HepG2 (cell line): ENCODE measurements around the gene RBCK1. TPM values are rescaled to one million over a fixed set of nuclear protein-coding genes. Genes with fewer than 3 reads are reported as not detected.

Source experiments
- AGO2 ChIP-seq: fragments of 200-400 bp; formaldehyde crosslinking; optimal IDR thresholded peaks from 2 replicates; pipeline ENCODE3; 2017; ENCODE audit warnings: mild to moderate bottlenecking, low read depth, low read length, moderate library complexity
- DNMT1 ChIP-seq: sonication (generic); formaldehyde crosslinking; IDR thresholded peaks from 2 replicates; pipeline ENCODE4 v1.5.1; 2020; ENCODE audit warnings: mild to moderate bottlenecking, missing genetic modification reagents
- ETV6 ChIP-seq: sonication (generic); formaldehyde crosslinking; conservative IDR thresholded peaks from 2 replicates; pipeline ENCODE4 v1.4.0; 2020; ENCODE audit warnings: missing genetic modification reagents
- FLYWCH1 ChIP-seq: sonication (generic); formaldehyde crosslinking; IDR thresholded peaks from 2 replicates; pipeline ENCODE4 v1.8.1; 2023; ENCODE audit warnings: mild to moderate bottlenecking, missing genetic modification reagents
- GABPA ChIP-seq, 2 experiments: IDR thresholded peaks; 2 replicates each; pipeline ENCODE4 v1.6.1; 2011 to 2016; ENCODE audit warnings: low read depth in 2 of 2, low read length in 1 of 2, missing biosample characterization in 1 of 2, missing genetic modification characterization in 1 of 2
- HOXA7 ChIP-seq: sonication (generic); formaldehyde crosslinking; IDR thresholded peaks from 2 replicates; pipeline ENCODE4 v1.8.1; 2022; ENCODE audit warnings: mild to moderate bottlenecking, missing genetic modification reagents, moderate library complexity
- MAFF ChIP-seq: IDR thresholded peaks from 2 replicates; pipeline ENCODE4 v1.6.1; 2011; ENCODE audit warnings: low read depth, low read length, improper control_type of control experiment
- MBD4 ChIP-seq: IDR thresholded peaks from 2 replicates; pipeline ENCODE4 v1.6.1; 2012; ENCODE audit warnings: low read length, inconsistent platforms, borderline replicate concordance
- MEIS2 ChIP-seq: sonication (generic); formaldehyde crosslinking; IDR thresholded peaks from 2 replicates; pipeline ENCODE4 v1.9.0; 2021; ENCODE audit warnings: mild to moderate bottlenecking, missing genetic modification reagents
- MXD1 ChIP-seq: sonication (generic); formaldehyde crosslinking; IDR thresholded peaks from 2 replicates; pipeline ENCODE4 v1.4.0; 2020; ENCODE audit warnings: mild to moderate bottlenecking, missing genetic modification reagents
- PITX1 ChIP-seq: sonication (generic); formaldehyde crosslinking; IDR thresholded peaks from 2 replicates; pipeline ENCODE4 v1.5.1; 2020; ENCODE audit warnings: mild to moderate bottlenecking, missing genetic modification reagents
- REL ChIP-seq: sonication (generic); formaldehyde crosslinking; conservative IDR thresholded peaks from 2 replicates; pipeline ENCODE4 v1.8.0; 2022; ENCODE audit warnings: mild to moderate bottlenecking, missing genetic modification reagents, moderate library complexity
- SMAD1 ChIP-seq: sonication (generic); formaldehyde crosslinking; IDR thresholded peaks from 2 replicates; pipeline ENCODE4 v1.4.0; 2020; ENCODE audit warnings: missing genetic modification reagents, low read depth, mild to moderate bottlenecking, borderline replicate concordance
- SMYD3 ChIP-seq: sonication (generic); formaldehyde crosslinking; IDR thresholded peaks from 2 replicates; pipeline ENCODE4 v1.8.1; 2023; ENCODE audit warnings: mild to moderate bottlenecking, missing genetic modification reagents
- ZHX1 ChIP-seq: sonication (generic); formaldehyde crosslinking; IDR thresholded peaks from 2 replicates; pipeline ENCODE4 v1.8.1; 2022; ENCODE audit warnings: low read depth, mild to moderate bottlenecking, missing genetic modification reagents
- ZNF432 ChIP-seq: sonication (generic); formaldehyde crosslinking; IDR thresholded peaks from 2 replicates; pipeline ENCODE4 v1.5.0; 2020; ENCODE audit warnings: missing genetic modification reagents, mild to moderate bottlenecking, borderline replicate concordance
- polyA plus RNA-seq, 8 experiments: library from polyadenylated mRNA; depleted of rRNA in 3 of 8; stranded (reverse) in 7 of 8; unstranded in 1 of 8; fragments of >200 nt; fragmentation: Illumina TruSeq in 4 of 8; extraction: Trizol in 4 of 8; gene quantifications; 2 replicates each; pipeline versions ENCODE4 v1.2.1 to v1.2.3, GENCODE V29; 2011 to 2016; ENCODE audit warnings: low read depth in 4 of 8, missing spikeins in 1 of 8, mixed read lengths in 1 of 8; ENCODE audit not compliant: insufficient read depth in 1 of 8
- total RNA-seq, 5 experiments: library from RNA; depleted of rRNA; stranded (reverse); fragments of >200 nt; fragmentation: Illumina TruSeq; extraction: Trizol; gene quantifications; 2 replicates each; pipeline ENCODE4 v1.2.3, GENCODE V29; 2016; ENCODE audit warnings: low read depth in 1 of 5
- TF ChIP-seq, protein P1 (sequence below): sonication (generic); formaldehyde crosslinking; IDR thresholded peaks from 2 replicates; pipeline ENCODE4 v1.4.0; 2020; ENCODE audit warnings: mild to moderate bottlenecking, missing genetic modification reagents
- TF ChIP-seq, protein P2 (sequence below): sonication (generic); formaldehyde crosslinking; IDR thresholded peaks from 2 replicates; pipeline ENCODE4 v1.4.0; 2020; ENCODE audit warnings: mild to moderate bottlenecking, missing genetic modification reagents

RBCK1 gene
- total and polyA plus RNA-seq, 2 of the 13 experiments (the other 11 are each of a cell fraction or from before 2014, with no cell fraction given): 149 to 215 TPM

DNA sequence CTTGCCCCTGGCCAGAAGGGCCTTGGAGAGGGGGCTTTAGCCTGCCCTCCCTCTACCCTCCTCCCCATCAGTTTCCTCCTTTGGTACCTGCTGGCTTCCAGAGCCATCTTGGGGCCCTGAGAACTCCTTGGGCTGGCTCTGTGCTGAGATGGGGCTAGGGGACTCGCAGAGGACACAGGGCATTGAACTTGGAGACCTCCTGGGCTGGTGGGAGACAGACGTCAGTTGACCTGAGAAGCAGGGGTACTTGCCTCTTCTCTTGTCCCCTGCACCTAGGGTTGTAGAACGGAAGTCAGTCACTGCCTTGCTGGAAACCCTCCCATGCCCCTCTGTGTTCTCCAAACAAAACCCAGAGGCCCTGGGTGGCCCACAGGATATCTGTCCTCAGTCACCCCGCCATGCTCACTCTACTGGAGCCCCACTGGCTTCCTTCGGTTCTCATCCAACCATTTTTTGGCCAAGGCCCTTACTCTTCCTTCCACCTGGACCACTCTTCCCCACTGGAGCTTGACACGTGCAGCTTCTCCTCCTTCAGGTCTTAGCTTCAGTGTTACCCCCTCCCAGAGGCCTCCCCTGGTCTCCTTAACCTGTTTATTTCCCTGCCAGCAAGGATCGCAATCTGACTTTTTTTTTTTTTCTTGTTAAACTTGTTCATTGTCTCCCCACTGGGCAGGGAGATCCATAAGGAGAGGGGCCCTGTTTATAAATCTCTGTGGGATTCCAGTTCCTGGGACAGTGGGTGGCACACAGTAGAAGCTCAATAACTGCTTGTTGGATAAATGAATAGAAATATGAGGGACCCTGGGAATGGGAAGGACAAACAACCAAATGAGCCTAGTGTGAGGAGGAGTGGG lies 971 bp downstream of the RBCK1 start (continued):
- TF ChIP-seq, protein P1, sequence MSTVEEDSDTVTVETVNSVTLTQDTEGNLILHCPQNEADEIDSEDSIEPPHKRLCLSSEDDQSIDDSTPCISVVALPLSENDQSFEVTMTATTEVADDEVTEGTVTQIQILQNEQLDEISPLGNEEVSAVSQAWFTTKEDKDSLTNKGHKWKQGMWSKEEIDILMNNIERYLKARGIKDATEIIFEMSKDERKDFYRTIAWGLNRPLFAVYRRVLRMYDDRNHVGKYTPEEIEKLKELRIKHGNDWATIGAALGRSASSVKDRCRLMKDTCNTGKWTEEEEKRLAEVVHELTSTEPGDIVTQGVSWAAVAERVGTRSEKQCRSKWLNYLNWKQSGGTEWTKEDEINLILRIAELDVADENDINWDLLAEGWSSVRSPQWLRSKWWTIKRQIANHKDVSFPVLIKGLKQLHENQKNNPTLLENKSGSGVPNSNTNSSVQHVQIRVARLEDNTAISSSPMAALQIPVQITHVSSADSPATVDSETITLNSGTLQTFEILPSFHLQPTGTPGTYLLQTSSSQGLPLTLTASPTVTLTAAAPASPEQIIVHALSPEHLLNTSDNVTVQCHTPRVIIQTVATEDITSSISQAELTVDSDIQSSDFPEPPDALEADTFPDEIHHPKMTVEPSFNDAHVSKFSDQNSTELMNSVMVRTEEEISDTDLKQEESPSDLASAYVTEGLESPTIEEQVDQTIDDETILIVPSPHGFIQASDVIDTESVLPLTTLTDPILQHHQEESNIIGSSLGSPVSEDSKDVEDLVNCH (CRISPR knock-in tag): peak; percentile 9; the same call in 1 of the 2 replicates
- no peak for TF ChIP-seq REL (CRISPR knock-in tag)
- TF ChIP-seq SMYD3 (CRISPR knock-in tag): peak; percentile 68; the same call in 1 of the 2 replicates
- 0 out of 2 replicates have a peak, but pooled peaks have one; percentile 21 for TF ChIP-seq FLYWCH1 (CRISPR knock-in tag)
- TF ChIP-seq MBD4: no peak
- no peak for TF ChIP-seq ZNF432
- no peak; the same call in 1 of the 2 replicates for TF ChIP-seq SMAD1 (CRISPR knock-in tag)
- TF ChIP-seq ZHX1 (CRISPR knock-in tag): no peak
- peak; percentile 22; the same call in 1 of the 2 replicates for TF ChIP-seq DNMT1
- TF ChIP-seq HOXA7 (CRISPR knock-in tag): no peak
- no peak for TF ChIP-seq MAFF
- TF ChIP-seq ETV6 (CRISPR knock-in tag): no peak
- TF ChIP-seq AGO2: no peak
- TF ChIP-seq MEIS2 (CRISPR knock-in tag): no peak
- no peak for TF ChIP-seq MXD1 (CRISPR knock-in tag)
- TF ChIP-seq, protein P2, sequence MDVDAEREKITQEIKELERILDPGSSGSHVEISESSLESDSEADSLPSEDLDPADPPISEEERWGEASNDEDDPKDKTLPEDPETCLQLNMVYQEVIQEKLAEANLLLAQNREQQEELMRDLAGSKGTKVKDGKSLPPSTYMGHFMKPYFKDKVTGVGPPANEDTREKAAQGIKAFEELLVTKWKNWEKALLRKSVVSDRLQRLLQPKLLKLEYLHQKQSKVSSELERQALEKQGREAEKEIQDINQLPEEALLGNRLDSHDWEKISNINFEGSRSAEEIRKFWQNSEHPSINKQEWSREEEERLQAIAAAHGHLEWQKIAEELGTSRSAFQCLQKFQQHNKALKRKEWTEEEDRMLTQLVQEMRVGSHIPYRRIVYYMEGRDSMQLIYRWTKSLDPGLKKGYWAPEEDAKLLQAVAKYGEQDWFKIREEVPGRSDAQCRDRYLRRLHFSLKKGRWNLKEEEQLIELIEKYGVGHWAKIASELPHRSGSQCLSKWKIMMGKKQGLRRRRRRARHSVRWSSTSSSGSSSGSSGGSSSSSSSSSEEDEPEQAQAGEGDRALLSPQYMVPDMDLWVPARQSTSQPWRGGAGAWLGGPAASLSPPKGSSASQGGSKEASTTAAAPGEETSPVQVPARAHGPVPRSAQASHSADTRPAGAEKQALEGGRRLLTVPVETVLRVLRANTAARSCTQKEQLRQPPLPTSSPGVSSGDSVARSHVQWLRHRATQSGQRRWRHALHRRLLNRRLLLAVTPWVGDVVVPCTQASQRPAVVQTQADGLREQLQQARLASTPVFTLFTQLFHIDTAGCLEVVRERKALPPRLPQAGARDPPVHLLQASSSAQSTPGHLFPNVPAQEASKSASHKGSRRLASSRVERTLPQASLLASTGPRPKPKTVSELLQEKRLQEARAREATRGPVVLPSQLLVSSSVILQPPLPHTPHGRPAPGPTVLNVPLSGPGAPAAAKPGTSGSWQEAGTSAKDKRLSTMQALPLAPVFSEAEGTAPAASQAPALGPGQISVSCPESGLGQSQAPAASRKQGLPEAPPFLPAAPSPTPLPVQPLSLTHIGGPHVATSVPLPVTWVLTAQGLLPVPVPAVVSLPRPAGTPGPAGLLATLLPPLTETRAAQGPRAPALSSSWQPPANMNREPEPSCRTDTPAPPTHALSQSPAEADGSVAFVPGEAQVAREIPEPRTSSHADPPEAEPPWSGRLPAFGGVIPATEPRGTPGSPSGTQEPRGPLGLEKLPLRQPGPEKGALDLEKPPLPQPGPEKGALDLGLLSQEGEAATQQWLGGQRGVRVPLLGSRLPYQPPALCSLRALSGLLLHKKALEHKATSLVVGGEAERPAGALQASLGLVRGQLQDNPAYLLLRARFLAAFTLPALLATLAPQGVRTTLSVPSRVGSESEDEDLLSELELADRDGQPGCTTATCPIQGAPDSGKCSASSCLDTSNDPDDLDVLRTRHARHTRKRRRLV (CRISPR knock-in tag): peak; percentile 83; the same call in 1 of the 2 replicates
- TF ChIP-seq PITX1: 0 out of 2 replicates have a peak, but pooled peaks have one; percentile 37
- no peak for TF ChIP-seq GABPA (IDR thresholded peaks at IDR 0.05; ENCODE audit: low read depth, low read length)
- TF ChIP-seq GABPA (CRISPR knock-in tag; IDR thresholded peaks at IDR 0.05; ENCODE audit: low read depth): peak; percentile 27; the same call in 1 of the 2 replicates
